ENCODE data around the gene PSORS1C1.
"Not testable (repeated sequence)": the region's sequence is repeated elsewhere in the genome, so short reads cannot be mapped to it uniquely, and the experiment has no call there.

Gene PSORS1C1

DNA sequence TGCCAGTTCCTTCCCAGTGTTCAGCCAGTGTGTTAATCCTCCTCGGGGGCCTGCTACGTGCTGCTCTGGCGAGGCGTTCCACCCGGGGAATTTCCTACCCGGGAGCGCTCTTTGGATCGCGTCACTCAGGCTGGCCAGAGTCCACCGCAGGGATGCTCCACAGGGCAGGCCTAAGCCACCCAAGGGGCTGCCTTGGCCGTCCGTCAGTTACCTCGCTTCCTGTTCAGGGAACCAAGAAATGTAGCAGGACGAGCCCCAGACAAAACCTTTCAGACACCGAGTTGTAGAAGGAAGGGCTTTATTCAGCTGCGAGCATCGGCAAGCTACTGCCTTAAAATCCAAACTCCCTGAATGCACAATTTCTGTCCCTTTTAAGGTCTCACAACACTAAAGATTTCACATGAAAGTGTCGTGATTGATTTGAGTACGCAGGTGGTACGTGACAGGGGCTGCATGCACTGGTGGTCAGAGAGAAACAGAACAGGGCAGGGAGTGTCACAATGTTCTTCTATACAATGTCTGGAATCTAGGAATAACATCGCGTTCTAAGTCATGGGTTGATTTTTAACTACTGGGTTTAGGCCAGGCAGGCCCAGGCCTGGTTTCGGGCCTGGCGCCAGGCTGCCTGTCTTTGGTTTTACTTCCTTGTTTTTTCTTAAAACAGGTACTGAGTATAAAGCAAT lies 71.6 kb downstream of the PSORS1C1 start:
- H3K27ac ChIP-seq (ENCODE audit: low read depth, low read length) = peak overlapping the region; percentile 55
- peak overlapping the region; percentile 28 to 57 (median 38) for H3K4me3 ChIP-seq (ENCODE audit: low read depth in 1 of 5, low read length in 5 of 5)

DNA sequence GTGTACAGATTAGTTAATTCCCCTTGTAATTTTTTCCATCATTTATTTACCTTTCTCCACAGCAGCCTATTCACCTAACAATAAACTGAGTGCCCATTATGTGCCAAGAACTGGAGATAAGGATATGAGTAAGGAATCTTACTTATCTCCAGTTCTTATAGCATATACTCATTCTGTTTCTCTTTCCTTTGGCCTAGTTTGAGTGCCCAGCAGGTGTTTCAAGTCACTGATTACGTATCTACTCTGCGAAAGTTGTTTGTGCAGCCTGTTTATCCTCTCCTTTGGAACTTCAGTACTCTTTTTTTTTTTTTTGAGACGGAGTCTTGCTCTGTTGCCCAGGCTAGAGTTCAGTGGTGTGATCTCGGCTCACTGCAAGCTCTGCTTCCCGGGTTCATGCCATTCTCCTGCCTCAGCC lies 73.2 kb downstream of the PSORS1C1 start:
- H3K27me3 ChIP-seq (ENCODE audit: control insufficient read depth in 5 of 5, insufficient read depth in 4 of 5, low read length in 5 of 5) = no peaks in the 10 kb centered on the region
- no peaks in the 10 kb centered on the region for H3K36me3 ChIP-seq (ENCODE audit: control insufficient read depth in 5 of 5, insufficient read depth in 5 of 5, low read length in 5 of 5)
- H3K27ac ChIP-seq (ENCODE audit: low read depth, low read length) = no peak overlapping the region
- H3K4me3 ChIP-seq (ENCODE audit: low read depth in 1 of 5, low read length in 5 of 5) = no peak overlapping the region
- H3K4me1 ChIP-seq (ENCODE audit: control insufficient read depth in 5 of 5, insufficient read depth in 5 of 5, low read length in 5 of 5) = peaks cover 0 to 8% (median 7%) of the 10 kb centered on the region in 5 donors
- H3K9me3 ChIP-seq (ENCODE audit: control insufficient read depth in 5 of 5, low read length in 5 of 5) = no peaks in the 10 kb centered on the region
- no peak overlapping the region for H3K9ac ChIP-seq (ENCODE audit: low read length in 5 of 5)

More for the DNA sequence above, 71.6 kb downstream of the PSORS1C1 start:
- H3K36me3 ChIP-seq (ENCODE audit: control insufficient read depth in 5 of 5, insufficient read depth in 5 of 5, low read length in 5 of 5) = no peaks in the 10 kb centered on the region
- no peaks in the 10 kb centered on the region for H3K27me3 ChIP-seq (ENCODE audit: control insufficient read depth in 5 of 5, insufficient read depth in 4 of 5, low read length in 5 of 5)
- peaks cover 0 to 8% (median 7%) of the 10 kb centered on the region in 5 donors for H3K4me1 ChIP-seq (ENCODE audit: control insufficient read depth in 5 of 5, insufficient read depth in 5 of 5, low read length in 5 of 5)
- H3K9me3 ChIP-seq (ENCODE audit: control insufficient read depth in 5 of 5, low read length in 5 of 5) = no peaks in the 10 kb centered on the region
- peak overlapping the region in 3 of 5 donors; percentile 28 to 54 (median 30) for H3K9ac ChIP-seq (ENCODE audit: low read length in 5 of 5)

DNA sequence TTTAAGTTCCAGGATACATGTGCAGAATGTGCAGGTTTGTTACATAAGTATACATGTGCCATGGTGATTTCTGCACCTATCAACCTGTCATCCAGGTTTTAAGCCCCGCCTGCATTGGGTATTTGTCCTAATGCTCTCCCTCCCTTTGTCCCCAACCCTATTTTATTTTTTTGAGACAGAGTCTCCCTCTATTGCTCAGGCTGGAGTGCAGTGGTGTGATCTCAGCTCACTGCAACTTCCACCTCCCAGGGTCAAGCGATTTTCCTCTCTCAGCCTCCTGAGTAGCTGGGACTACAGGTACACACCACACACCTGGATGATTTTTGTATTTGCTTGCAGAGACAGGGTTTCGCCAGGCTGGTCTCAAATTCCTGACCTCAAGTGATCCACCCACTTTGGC lies 74.6 kb downstream of the PSORS1C1 start:
- H3K27me3 ChIP-seq (ENCODE audit: control insufficient read depth in 5 of 5, insufficient read depth in 4 of 5, low read length in 5 of 5); H3K4me3 ChIP-seq (ENCODE audit: low read depth in 1 of 5, low read length in 5 of 5); H3K27ac ChIP-seq (ENCODE audit: low read depth, low read length); H3K9ac ChIP-seq (ENCODE audit: low read length in 5 of 5); H3K9me3 ChIP-seq (ENCODE audit: control insufficient read depth in 5 of 5, low read length in 5 of 5); H3K36me3 ChIP-seq (ENCODE audit: control insufficient read depth in 5 of 5, insufficient read depth in 5 of 5, low read length in 5 of 5): not testable (repeated sequence)
- peaks cover 0 to 11% (median 7%) of the 10 kb centered on the region in 5 donors for H3K4me1 ChIP-seq (ENCODE audit: control insufficient read depth in 5 of 5, insufficient read depth in 5 of 5, low read length in 5 of 5)
